Activated naive CD8-positive, alpha-beta T cell treated with anti-CD3 and anti-CD28 coated beads, Interleukin-2, amount 50 U/mL, for 16 hours (primary cell): ENCODE measurements around the gene ASCC1.
A peak's percentile ranks its signal among the peaks of the same experiment; 100 is the strongest.

Experiments used
- DNase-seq: peaks from one replicate; pipeline ENCODE4 v3.0.0-alpha.2; 2020; ENCODE audit warnings: low read depth, low spot score

The ASCC1 gene

DNA sequence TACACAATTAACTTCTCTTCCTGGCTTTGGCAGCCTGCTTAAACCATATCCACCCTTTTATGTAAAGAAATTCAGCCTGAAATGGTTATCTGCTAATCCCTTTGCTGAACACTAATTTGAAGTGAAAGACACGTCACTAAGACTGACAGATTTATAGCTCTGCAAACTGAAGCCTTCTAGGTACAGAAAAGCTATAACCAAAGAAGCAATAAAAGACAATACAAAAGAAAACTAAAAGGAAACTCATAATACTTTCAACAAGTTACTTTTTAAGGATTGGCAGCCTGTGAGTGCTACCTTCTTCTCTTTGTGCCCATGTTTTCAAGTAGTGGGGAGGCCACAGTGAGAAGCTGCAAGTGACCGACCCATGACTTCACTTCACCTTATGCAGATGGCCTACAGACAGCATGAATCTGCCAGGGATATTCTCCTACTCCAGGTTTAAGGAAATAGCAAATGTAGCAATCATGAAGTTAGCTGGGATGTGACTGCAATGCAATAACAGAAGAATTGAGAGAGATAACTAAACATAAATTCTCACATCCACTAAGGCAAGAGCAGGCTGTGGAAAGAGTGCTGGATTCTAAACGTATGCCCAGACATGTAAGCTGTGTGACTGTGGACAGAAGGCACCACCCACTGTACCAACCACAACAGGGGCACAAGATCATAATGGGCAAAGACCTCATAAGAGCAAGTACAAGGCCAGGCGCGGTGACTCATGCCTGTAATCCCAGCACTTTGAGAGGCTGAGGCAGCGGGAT, 117.1 kb downstream of the ASCC1 start:
- no peak for DNase-seq

DNA sequence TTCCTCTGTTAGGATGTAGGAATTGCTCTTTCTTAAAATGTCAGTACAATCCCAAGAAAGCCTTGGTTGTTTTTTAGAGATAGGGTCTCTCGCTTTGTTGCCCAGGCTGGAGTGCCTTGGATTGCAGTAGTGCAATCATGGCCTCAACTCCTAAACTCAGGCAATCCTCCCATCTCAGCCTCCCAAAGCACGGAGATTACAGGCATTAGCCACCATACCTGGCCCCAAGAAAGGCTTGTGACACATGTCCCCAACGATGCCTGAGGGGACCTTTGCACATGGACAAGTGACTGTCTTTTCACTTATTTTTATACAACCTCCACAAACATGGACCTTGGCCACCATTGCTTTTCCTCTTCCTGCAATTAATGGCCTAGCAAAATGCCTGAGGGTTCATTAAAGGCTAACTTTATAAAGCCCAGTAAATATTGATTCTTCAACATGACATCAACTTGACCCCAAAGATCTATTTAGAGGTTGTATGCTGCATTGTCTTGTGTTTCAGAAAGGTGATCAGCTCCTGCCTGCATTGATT, 117.7 kb downstream of the ASCC1 start:
- no peak for DNase-seq

DNA sequence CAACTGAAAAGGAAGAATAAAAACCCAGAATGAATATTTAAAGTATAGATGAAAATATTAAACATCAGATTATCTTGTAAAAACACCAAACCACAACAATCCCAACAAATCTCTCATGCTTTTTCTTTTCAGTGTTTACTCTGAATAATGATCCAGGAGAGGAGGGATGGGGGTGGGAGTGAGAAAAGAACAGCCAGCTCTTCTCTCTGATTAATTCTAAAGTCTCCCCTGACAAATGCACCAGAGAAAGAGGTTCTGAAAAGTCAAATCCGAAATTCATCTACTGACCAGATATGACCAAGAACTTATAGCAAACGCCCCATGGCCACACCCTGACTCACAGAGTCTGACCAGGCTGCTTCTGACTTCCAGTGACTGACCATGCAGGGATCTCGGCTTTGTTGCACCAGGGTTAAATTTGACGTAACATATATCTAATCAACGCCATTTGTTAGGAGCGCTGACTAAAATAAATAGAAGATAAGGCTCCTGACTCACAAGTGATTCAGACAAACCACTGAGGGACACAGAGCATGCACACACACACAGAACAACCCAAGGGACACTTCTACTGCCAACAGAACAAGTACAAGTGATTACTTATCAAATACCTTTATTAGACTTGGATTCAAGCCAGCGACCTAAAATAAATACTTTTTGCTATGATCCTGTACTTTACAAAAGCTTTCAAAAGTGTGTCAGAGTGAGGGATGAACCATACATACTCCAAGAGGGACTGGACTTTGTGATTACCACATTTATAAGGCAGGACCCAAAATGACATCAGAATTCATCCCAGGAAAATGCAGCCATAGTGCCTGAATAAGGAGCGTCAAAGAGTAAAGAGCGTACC, 118.4 kb downstream of the ASCC1 start:
- no peak for DNase-seq

DNA sequence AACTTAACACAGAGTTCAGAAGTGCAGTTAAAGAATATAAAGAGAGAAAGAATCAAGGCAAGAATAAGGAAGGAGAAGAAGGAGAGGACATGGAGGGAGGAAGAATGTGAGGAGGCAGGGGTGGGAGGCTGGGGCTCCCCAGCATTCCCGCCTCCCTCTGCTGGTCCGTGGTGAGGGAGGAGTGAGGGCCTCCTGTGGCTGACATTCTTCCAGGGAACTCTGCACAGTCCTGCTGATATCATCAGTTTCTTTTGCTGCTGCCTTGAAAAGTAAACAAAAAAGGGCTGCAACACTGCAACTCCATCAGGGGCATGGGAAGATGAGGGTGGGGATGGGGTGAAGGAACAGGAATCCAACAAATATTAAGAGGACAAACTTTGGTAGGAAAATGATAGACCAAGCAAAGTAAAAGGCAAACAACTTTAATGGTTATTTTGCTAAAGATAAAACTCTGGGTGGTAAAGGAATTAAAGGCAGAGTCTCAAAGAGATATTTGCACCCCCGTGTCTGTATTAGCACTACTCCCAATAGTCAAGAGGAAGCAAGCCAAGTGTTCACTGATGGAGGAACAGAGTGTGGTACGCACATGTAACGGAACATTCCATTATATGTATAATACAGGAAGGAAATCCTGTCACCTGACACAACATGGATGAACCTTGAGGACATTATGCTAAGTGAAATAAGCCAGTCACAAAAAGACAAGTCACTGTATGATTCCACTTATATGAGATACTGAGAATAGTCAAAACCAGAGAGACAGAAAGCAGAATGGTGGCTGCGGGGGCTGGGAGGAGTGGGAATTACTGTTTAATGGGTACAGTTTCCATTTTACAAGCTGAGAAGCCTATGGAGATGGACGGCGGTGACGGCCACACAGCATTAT, 119.7 kb downstream of the ASCC1 start:
- DNase-seq = no peak

DNA sequence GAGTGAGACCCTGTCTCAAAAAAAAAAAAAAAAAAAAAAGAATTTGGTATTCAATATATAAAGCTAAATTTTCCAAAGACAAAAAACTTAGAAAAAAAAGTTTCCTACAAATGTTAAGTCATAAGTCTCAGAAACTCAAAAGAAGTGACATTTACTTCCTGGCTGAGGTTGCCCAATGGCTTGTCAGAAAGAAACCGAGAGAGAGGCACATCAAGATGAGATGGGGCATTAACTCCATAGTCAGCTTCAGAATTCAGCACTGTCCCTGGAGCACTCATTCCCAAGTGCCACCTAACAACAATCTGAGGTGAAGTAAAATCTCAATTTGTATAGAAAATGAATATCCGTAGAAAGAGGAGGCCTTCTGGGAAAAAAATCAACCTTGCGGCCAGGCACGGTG, 120.9 kb downstream of the ASCC1 start:
- DNase-seq = no peak

DNA sequence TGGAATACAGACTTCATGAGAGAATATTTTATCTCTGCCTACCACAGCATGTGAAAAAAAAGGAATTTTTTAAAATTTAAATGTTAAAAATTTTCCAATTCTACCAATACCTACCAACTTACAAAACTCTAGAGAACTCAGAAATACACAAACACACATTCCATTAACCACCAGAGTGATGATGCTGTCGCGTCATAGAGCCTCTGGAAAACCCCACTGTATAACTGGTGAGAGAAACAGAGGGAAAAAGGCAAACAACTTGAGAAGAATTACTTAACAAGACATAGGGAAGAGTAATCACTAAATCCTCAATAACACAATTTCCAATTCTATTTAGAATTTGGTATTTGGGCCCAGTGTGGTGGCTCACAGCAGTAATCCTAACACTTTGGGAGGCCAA, 121.5 kb downstream of the ASCC1 start:
- no peak for DNase-seq

DNA sequence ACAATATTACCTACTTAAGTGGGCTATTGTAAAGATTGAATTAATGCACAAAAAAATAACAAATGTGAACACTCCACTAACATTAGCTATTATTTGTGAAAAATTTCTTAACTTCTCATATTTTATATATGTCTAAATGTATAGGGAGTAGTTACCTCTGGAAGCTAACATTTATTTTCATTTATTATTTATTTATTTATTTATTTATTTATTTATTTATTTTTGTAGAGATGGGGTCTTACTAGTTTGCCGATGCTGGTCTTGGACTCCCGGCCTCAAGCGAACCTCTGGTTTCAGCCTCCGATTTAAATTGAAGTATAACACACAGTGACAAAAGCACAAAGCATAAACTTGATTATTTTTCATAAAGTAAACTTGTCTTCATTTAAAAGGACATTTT, 122.6 kb downstream of the ASCC1 start:
- DNase-seq = no peak

DNA sequence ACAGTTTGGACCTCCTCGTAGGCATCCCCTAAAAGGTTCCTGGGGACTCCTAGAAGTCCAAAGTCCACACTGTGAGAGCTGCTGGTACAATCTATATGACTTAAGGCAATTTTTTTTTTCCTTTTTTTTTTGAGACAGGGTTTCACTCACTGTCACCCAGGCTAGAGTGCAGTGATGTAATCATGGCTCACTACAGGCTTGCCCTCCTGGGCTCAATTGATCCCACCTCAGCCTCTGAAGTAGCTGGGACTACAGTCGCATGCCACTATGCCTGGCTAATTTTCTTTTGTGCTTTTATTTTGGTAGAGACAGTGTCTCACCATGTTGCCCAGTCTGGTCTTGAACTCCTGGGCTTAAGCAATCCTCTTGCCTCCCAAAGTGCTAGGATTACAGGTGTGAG, 123.1 kb downstream of the ASCC1 start:
- DNase-seq = no peak

DNA sequence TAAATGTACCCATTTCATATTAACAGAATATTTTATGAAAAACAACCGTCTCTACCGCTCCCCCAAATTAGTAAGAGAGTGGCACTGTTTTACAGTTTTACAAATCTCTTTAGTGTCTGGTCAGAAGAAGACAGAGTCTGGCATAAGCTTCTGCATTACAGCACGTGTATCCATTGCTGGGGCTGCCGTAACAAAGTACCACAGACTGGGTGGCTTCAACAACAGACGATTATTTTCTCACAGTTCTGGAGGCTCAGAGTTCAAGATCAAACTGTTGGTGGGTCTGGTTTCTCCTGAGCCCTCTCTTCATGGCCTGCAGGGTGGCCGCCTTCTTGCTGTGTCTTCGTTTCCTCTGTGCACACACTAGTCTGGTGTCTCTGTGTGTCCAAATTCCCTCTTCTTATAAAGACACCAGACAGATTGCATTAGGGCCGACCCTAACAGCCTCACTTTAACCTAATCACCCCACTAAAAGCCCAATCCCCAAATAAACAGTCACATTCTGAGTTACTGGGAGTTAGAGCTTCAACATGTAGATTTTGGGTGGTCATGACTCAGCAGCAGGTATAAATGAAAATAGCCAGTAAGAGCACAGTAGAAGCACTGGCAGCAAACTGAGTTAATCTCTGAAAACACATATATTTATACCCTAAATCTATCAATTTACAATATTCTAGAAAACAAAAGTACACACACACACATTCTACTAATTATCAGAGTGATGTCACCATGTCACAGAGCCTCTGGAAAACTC, 123.7 kb downstream of the ASCC1 start:
- no peak for DNase-seq

DNA sequence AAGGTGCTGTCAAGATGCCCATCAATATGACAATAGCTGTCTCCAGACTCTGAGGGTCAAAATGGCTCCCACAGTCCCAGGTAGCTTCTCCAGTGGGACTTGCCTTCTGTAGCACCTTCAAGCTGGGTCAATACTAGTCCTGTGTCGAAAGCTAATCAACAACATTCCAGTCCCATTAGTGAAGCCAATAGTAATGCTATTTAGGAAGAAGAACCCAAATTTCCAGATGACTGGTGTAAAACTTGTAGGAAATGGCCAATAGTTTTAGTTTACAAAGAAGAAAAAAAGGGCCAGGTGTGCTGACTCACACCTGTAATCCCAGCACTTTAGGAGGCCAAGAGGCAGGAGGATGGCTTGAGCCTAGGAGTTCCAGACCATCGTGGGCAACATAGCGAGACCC, 125.8 kb downstream of the ASCC1 start:
- DNase-seq = no peak

DNA sequence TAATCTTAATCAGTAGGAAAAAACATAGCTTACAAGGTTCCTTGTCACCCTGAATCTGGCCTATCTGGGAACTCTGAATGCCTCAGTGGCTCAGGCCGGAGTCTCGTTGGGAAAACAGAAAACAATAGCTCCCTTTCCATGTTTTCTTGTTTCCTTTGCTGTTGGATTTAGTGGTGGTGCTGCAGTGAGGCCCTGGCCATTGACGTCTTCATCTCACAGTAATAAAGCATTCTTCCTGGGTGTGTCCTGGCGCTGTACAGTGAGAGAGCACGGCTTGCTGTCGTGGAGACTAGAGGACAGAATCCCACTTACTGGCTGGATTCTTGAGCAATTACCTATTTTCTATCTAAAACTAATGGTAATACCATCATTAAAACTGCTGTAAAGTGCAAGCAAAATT, 126.5 kb downstream of the ASCC1 start:
- no peak for DNase-seq

DNA sequence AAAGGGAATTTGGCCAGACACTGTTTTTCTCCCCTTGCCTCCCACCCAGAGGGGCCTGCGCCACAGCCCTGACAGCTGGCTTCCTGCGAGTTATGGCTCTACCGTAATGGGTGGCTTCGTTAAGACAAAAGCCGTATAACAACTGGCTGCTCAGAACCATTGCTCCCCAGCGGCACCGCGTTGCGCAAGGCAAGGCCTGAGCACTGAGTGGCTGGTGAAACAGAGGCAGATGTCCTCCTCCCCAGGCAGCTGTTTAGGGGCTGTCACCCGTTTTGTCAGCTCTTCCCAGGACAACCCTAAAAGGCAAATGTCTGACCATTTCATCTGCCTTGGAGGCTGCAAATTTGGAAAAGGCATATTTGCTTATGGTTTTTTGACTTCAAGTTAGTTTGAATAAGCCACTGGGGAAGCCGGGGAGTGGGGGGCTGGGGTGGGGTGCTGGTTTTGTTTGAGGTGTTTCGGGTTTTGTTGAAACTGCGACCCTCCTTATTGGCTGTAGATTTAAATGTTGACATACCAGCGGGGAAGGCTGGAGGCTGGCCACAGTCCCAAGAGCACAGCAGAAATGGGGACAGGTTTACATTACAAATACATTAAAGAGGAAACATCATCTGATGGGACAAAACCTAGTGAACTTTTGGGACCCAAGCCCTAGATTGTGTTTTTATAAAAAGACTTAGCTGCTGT, 127.0 kb downstream of the ASCC1 start:
- no peak for DNase-seq

DNA sequence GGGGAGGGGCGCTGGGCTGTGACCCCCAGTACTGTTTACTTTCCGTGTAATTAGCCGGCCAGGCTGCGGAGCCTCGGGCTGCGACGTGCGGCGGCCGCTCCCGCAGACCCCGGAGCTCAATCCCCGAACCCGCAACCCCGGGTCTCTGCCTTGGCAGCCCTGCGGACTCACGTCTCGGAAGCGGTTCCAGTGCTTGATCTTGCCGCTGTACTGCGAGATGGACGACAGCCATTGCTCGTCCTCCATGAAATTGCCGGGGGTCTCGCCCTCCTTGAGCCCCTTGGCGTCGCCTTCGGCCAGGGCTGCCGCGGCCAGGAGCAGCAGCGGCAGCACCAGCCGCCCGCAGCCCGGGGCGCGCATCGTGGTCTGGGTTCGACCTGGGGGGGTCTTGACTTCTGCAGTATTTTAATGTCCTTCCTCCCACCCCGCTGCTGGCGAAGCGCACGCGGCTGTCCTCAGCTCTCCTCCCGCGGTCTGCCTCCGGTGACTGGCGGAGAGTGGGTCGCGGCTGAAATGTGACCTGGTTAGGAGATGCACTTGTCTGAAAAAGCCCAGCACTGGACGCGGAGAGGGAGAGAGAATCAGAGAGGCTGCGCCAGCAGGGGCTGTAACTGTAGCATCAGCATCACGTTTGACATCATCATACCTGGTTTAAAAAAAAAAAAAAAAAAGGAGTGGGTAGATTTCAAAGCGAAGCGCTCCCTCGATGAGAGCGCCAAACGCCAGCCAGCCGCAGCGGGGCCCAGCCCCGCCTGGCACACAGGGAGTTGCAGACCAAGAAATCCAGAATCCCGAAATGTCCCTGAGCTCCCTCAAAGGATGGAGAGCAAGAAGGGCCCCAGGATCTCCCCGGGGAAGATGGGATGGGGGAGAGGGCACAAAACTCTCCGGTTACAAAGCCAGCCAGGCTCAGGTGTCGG, 127.8 kb downstream of the ASCC1 start, which contains the start of gene SPOCK2:
Gene SPOCK2 (minus strand): TSS at position 583 of the 920 bp plus-strand sequence. CDS start 223 bp downstream, at position 360.
- no peak for DNase-seq

DNA sequence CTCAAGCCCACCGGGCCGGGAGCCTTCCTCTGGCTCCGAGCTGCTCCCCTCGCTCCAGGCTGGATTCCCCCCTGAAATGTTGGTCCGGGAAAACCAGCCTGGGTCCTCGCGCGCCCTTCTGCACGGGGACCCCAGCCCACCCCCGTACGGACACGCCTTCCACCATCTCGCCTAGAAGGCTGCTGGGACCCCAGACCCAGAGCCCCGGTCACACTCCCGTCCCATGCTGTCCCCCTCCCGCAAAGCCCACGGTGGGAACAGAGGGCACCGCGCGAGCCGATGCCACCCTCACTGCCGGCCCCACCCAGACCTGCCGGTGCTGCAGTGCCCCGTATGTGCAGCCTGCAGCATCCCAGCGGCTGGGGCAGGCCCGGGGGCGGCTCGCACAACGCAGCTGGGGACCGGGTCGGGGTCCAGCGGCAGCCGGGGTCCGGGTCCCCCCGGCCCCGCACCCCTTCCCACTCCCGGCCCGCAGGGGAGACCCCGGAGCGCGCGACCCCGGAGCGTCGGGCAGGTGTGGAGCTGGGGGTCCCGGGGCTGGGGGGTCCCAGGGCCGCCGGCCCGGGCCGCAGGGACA, 128.6 kb downstream of the ASCC1 start:
- DNase-seq = no peak

DNA sequence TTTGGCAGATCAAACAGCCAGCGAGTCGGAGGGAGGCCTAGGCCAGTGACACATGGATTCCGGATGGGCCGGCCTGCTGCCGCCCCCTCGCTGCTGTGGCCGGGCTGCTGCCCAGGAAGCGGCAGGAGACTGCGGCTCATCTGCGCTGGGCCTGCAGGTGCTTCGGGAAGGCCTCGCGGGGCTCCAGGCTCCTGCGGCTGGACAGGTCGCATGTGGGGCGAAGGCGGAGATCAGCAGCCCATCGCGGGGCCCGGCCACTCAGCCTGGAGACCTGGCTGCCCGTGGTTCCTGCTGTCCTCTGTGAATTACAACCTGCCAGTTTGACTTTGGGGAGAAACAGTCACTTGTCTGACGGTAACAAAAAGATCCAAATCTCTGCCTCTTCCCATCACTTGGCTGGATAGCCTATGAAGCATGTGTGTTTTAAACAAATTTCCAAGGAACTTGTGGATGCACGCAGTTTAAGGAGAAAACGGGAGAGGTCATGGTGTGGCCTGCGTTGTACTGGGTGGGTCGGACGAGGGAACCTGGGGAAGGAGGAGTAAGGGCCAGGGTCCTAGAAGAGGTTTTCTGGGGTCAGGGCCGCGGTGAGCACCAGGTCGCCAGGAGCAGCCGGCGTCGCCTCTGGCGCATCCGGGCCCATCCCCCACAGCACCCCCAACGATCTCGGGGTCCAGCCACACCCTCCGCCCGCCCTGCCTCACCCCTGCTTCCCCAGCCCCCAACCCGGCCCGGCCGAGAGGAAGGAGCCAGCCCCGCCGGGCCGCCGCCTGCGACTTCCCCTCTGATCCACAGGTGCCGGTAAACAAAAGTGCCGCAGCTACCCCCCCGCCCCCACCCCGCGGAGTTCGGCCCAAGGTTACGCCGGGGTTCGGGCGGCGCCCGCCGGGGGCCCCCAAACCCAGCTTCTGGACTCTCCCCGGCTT, 129.3 kb downstream of the ASCC1 start:
- peak; percentile 15 for DNase-seq

DNA sequence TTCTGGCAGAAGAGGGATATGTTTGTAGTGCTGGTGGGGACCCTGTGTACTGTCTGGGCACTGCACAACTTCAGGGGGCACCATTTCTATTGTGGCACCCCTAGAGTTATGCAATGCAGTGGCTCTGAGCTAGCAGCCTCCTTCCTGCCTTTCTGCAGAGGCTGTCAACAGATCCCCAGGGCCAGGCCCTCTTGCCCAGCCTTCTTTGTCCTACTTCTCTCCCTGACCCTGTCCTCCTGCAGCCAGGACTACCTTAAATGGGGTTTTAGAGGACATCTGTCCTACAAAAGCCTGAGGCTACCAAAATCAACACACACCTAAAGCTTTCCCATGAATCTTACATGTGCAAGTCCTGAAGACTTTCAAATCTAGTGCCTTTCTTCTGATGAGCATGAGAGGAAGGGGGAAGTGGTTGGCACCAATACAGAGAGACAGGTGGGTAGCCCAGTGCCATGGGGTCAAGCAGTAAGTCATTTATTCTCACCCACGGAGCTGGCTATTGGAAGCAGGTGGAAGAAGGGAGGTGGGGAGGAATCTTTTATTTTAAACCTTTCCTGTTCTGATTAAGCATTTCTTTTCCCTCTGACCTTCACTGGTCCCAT, 130.1 kb downstream of the ASCC1 start:
- DNase-seq = no peak

DNA sequence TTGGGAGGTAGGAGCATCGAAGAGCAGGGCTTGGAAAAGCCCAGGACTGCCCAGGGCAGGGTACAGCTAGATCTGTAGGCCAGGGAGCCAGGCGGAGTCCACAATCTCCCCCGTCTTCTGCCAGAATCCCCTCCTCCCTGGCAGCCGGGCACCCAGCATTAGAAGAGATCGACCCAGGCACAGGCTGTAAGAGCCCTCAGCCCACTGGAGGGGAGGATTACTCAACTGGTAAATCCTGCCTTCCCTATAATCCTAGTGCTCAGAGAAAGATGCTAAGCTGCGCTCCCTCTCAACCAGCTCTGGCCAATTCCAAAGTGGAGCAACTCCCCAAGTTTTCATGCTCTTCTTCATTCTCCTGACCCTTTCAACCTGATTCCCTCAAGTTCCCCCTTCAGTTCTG, 130.9 kb downstream of the ASCC1 start:
- DNase-seq = no peak
